OCI-LY1 (cell line): ENCODE results near the gene TNPO3.
A peak's percentile ranks its signal among the peaks of the same experiment; 100 is the strongest.

ENCODE experiments used
- H2AFZ ChIP-seq: fragments of 200-600 bp; sonication (generic), shearing (Covaris generic); 2 replicates; pipeline ENCODE4 v1.6.0; 2014; ENCODE audit warnings: antibody characterized with exemption, mild to moderate bottlenecking, low read length
- H3F3A ChIP-seq: fragments of 200-600 bp; sonication (generic), shearing (Covaris generic); 2 replicates; pipeline ENCODE4 v1.6.0; 2014; ENCODE audit warnings: mild to moderate bottlenecking, antibody characterized with exemption, low read length, moderate library complexity; ENCODE audit not compliant: insufficient read depth
- H3K27ac ChIP-seq: fragments of 200-600 bp; sonication (generic); 2 replicates; pipeline ENCODE4 v1.5.1; 2014; ENCODE audit warnings: low read length, mixed run types, mild to moderate bottlenecking, low read depth; ENCODE audit not compliant: poor library complexity, severe bottlenecking
- H3K27me3 ChIP-seq: fragments of 200-600 bp; sonication (generic); 2 replicates; pipeline ENCODE4 v1.6.0; 2014; ENCODE audit warnings: antibody characterized with exemption, mild to moderate bottlenecking, low read length, moderate library complexity; ENCODE audit not compliant: insufficient read depth
- H3K36me3 ChIP-seq: fragments of 200-600 bp; sonication (generic); 2 replicates; pipeline ENCODE4 v1.6.1; 2014; ENCODE audit warnings: mild to moderate bottlenecking, antibody characterized with exemption, low read length, moderate library complexity, mixed read lengths; ENCODE audit not compliant: insufficient read depth
- H3K4me1 ChIP-seq: fragments of 200-600 bp; sonication (generic); 2 replicates; pipeline ENCODE4 v1.5.1; 2014; ENCODE audit warnings: mild to moderate bottlenecking, low read length, moderate library complexity; ENCODE audit not compliant: insufficient read depth, severe bottlenecking
- H3K4me2 ChIP-seq: fragments of 200-600 bp; sonication (generic), shearing (Covaris generic); 2 replicates; pipeline ENCODE4 v1.6.1; 2014; ENCODE audit warnings: low read length
- H3K4me3 ChIP-seq: fragments of 200-600 bp; sonication (generic); 2 replicates; pipeline ENCODE4 v1.5.1; 2014; ENCODE audit warnings: low read length, low read depth, mild to moderate bottlenecking, mixed read lengths; ENCODE audit not compliant: poor library complexity, severe bottlenecking
- H3K79me2 ChIP-seq: fragments of 200-600 bp; shearing (Covaris generic); 2 replicates; pipeline ENCODE4 v1.6.1; 2016; ENCODE audit warnings: mixed run types, low read length, mixed read lengths; ENCODE audit not compliant: insufficient read depth
- H3K9ac ChIP-seq: fragments of 200-600 bp; sonication (generic), shearing (Covaris generic); 2 replicates; pipeline ENCODE4 v1.6.1; 2014; ENCODE audit warnings: mild to moderate bottlenecking, low read length, mixed read lengths
- H3K9me2 ChIP-seq: fragments of 200-600 bp; sonication (generic), shearing (Covaris generic); 2 replicates; pipeline ENCODE4 v1.6.1; 2014; ENCODE audit warnings: low read depth, mild to moderate bottlenecking, low read length, mixed read lengths
- H3K9me3 ChIP-seq: fragments of 200-600 bp; shearing (Covaris generic); 2 replicates; pipeline ENCODE4 v1.6.1; 2014; ENCODE audit warnings: low read length, mixed read lengths
- H4K20me1 ChIP-seq: fragments of 200-600 bp; sonication (generic), shearing (Covaris generic); 2 replicates; pipeline ENCODE4 v1.6.0; 2016; ENCODE audit warnings: mild to moderate bottlenecking, low read length; ENCODE audit not compliant: insufficient read depth
- CTCF ChIP-seq: fragments of 200-600 bp; sonication (generic), shearing (Covaris generic); IDR thresholded peaks from 2 replicates; pipeline ENCODE4 v1.5.1; 2017; ENCODE audit warnings: mild to moderate bottlenecking, antibody characterized with exemption, low read length, moderate library complexity, mixed read lengths
- EZH2 ChIP-seq: fragments of 200-600 bp; sonication (generic), shearing (Covaris generic); IDR thresholded peaks from 2 replicates; pipeline ENCODE4 v1.8.0; 2017; ENCODE audit warnings: borderline replicate concordance, mixed run types, mild to moderate bottlenecking, antibody characterized with exemption, low read length, moderate library complexity, mixed read lengths

Gene TNPO3

GRCh38 chr7:129100827-129101166 lies 45.9 kb upstream of the TNPO3 start:
- peaks cover 4% of the 10 kb centered on the region for H3K4me1 ChIP-seq
- H3F3A ChIP-seq, result no peaks in the 10 kb centered on the region
- H3K9ac ChIP-seq, result no peak overlapping the region
- no peak overlapping the region for H3K27ac ChIP-seq
- H3K27me3 ChIP-seq, result no peaks in the 10 kb centered on the region
- TF ChIP-seq EZH2, result no peak
- TF ChIP-seq CTCF, result no peak
- no peak overlapping the region for H3K4me3 ChIP-seq
- no peaks in the 10 kb centered on the region for H3K79me2 ChIP-seq
- H2AFZ ChIP-seq, result no peak overlapping the region
- no peaks in the 10 kb centered on the region for H3K36me3 ChIP-seq
- no peaks in the 10 kb centered on the region for H4K20me1 ChIP-seq
- H3K9me3 ChIP-seq, result no peaks in the 10 kb centered on the region
- H3K9me2 ChIP-seq, result no peaks in the 10 kb centered on the region
- no peak overlapping the region for H3K4me2 ChIP-seq

GRCh38 chr7:129098409-129099084 lies 43.6 kb upstream of the TNPO3 start:
- no peaks in the 10 kb centered on the region for H3K79me2 ChIP-seq
- no peak overlapping the region for H2AFZ ChIP-seq
- H3F3A ChIP-seq, result no peaks in the 10 kb centered on the region
- H3K27me3 ChIP-seq, result no peaks in the 10 kb centered on the region
- peaks cover 18% of the 10 kb centered on the region for H3K4me1 ChIP-seq
- no peaks in the 10 kb centered on the region for H3K9me3 ChIP-seq
- no peak overlapping the region for H3K4me2 ChIP-seq
- no peak for TF ChIP-seq EZH2
- H3K27ac ChIP-seq, result no peak overlapping the region
- H3K9ac ChIP-seq, result no peak overlapping the region
- H3K4me3 ChIP-seq, result no peak overlapping the region
- no peaks in the 10 kb centered on the region for H3K9me2 ChIP-seq
- no peaks in the 10 kb centered on the region for H3K36me3 ChIP-seq
- no peaks in the 10 kb centered on the region for H4K20me1 ChIP-seq

- no peaks in the 10 kb centered on the region for H3K36me3 ChIP-seq
- TF ChIP-seq EZH2, result no peak
- no peak for TF ChIP-seq CTCF
- no peaks in the 10 kb centered on the region for H3K9me3 ChIP-seq
- peaks cover 33% of the 10 kb centered on the region for H3K4me1 ChIP-seq
- no peaks in the 10 kb centered on the region for H3K9me2 ChIP-seq
- peak overlapping the region; percentile 85 for H2AFZ ChIP-seq
- no peaks in the 10 kb centered on the region for H3F3A ChIP-seq
- H3K9ac ChIP-seq, result no peak overlapping the region; the same call in 1 of the 2 replicates
- no peaks in the 10 kb centered on the region for H3K79me2 ChIP-seq
- no peaks in the 10 kb centered on the region for H4K20me1 ChIP-seq
- H3K4me2 ChIP-seq, result peak overlapping the region; percentile 23
- H3K4me3 ChIP-seq, result no peak overlapping the region
- H3K27ac ChIP-seq, result peak overlapping the region; percentile 50
- H3K27me3 ChIP-seq, result no peaks in the 10 kb centered on the region
Observed at GRCh38 chr7:129095258-129095657, 40.3 kb upstream of the TNPO3 start.

GRCh38 chr7:129094501-129094900 lies 39.6 kb upstream of the TNPO3 start:
- Histone ChIP-seq H3K9me3 (no peaks in the 10 kb centered on the region), H3K79me2 (no peaks in the 10 kb centered on the region), H3K9me2 (no peaks in the 10 kb centered on the region), H2AFZ (no peak overlapping the region), H3K27me3 (no peaks in the 10 kb centered on the region), H3K4me2 (no peak overlapping the region), H3K4me1 (peaks cover 41% of the 10 kb centered on the region), H3K36me3 (no peaks in the 10 kb centered on the region), H3K9ac (no peak overlapping the region), H4K20me1 (no peaks in the 10 kb centered on the region), H3K4me3 (no peak overlapping the region), H3K27ac (peak overlapping the region; percentile 50), H3F3A (no peaks in the 10 kb centered on the region)
- TF ChIP-seq CTCF, result no peak
- no peak for TF ChIP-seq EZH2
